Measurements from ENCODE around the gene MBL2.

Gene MBL2

GRCh38 chr10:52739380-52740154 lies 33.0 kb downstream of the MBL2 start:
- no peak for DNase-seq

GRCh38 chr10:52738951-52739350 lies 33.6 kb downstream of the MBL2 start:
- DNase-seq = no peak

GRCh38 chr10:52729271-52730104 lies 43.1 kb downstream of the MBL2 start:
- DNase-seq = no peak

GRCh38 chr10:52720018-52720417 lies 52.6 kb downstream of the MBL2 start:
- DNase-seq = no peak

Measured in NCI-H2171 (cell line).